ENCODE results near the gene RBM39.

GRCh38 chr20:35653893-35654292 is 88.2 kb downstream of the RBM39 start:
- no peak for TF ChIP-seq POLR2A (IDR thresholded peaks at IDR 0.05; ENCODE audit: low read depth)
- no peak for TF ChIP-seq CTCF (IDR thresholded peaks at IDR 0.05)
